ENCODE results near the gene CLPTM1L. TPM values are rescaled to one million over a fixed set of nuclear protein-coding genes. Genes with fewer than 3 reads are reported as not detected.

Gene CLPTM1L
- total RNA-seq, 2 experiments from 2014 or later, result 395 TPM

DNA sequence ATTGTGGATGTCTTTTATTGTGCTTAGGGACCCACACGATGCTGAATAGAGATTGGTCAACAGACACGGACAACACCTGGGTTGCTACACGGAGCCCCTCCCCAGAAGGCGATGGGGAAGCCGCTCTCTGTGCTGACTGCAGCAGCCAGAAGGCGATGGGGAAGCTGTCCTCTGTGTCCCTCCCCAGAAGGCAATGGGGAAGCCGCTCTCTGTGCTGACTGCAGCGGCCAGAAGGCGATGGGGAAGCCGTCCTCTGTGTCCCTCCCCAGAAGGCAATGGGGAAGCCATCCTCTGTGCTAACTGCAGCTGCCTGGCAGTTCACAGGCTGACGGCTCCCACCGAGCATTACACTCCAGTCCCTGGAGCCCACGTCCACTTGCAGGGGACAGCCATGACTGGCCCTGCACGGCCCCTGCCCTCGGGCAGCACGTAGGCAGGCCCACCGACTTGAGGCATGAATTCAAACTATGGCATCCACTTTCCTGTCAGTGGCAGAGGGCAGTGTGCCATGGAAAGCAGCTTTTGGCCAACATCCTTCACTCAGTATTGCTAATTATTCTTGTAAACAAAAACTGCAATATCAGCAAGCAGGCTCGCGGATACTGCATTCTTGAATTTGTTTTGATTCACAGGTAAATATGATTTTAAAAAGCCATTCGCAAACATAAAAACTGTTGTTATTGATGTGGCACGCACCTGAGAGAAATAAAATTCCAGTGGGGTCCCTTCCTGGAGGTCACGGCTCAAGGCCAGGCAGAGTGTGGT, 48.1 kb upstream of the CLPTM1L start:
- TF ChIP-seq EZH2phosphoT487 (IDR thresholded peaks at IDR 0.05; ENCODE audit: borderline replicate concordance, low read depth, low read length), result no peak
- TF ChIP-seq, protein P1, sequence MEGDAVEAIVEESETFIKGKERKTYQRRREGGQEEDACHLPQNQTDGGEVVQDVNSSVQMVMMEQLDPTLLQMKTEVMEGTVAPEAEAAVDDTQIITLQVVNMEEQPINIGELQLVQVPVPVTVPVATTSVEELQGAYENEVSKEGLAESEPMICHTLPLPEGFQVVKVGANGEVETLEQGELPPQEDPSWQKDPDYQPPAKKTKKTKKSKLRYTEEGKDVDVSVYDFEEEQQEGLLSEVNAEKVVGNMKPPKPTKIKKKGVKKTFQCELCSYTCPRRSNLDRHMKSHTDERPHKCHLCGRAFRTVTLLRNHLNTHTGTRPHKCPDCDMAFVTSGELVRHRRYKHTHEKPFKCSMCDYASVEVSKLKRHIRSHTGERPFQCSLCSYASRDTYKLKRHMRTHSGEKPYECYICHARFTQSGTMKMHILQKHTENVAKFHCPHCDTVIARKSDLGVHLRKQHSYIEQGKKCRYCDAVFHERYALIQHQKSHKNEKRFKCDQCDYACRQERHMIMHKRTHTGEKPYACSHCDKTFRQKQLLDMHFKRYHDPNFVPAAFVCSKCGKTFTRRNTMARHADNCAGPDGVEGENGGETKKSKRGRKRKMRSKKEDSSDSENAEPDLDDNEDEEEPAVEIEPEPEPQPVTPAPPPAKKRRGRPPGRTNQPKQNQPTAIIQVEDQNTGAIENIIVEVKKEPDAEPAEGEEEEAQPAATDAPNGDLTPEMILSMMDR (conservative IDR thresholded peaks at IDR 0.05; ENCODE audit: low read length), result no peak
- Histone ChIP-seq H3K4me1 (ENCODE audit: insufficient read depth, low read length, poor library complexity, severe bottlenecking) (no peaks in the 10 kb centered on the region), H3K4me3 (ENCODE audit: low read depth, low read length, poor library complexity, severe bottlenecking) (no peak overlapping the region), H3K9me3 (ENCODE audit: low read length) (no peaks in the 10 kb centered on the region), H3K4me2 (ENCODE audit: low read length) (no peak overlapping the region), H3K9me2 (ENCODE audit: insufficient read depth, low read length) (no peaks in the 10 kb centered on the region), H4K20me1 (ENCODE audit: insufficient read depth, low read length) (no peaks in the 10 kb centered on the region), H2AFZ (ENCODE audit: low read length) (no peak overlapping the region), H3K79me2 (ENCODE audit: insufficient read depth, low read depth, low read length) (no peaks in the 10 kb centered on the region), H3K36me3 (ENCODE audit: insufficient read depth, low read length) (no peaks in the 10 kb centered on the region), H3K27ac (ENCODE audit: low read depth, low read length, poor library complexity, severe bottlenecking) (no peak overlapping the region)
- ChIA-PET CTCF (ENCODE audit: unreplicated experiment) (no interaction called here), POLR2A (no interaction called here)
- intact Hi-C loops (cut with micrococcal nuclease; ENCODE audit: unreplicated experiment), result no loop called here
- BruUV-seq (replicated peaks), result no TSS peak
- no peak for DNase-seq (ENCODE audit: low spot score)

DNA sequence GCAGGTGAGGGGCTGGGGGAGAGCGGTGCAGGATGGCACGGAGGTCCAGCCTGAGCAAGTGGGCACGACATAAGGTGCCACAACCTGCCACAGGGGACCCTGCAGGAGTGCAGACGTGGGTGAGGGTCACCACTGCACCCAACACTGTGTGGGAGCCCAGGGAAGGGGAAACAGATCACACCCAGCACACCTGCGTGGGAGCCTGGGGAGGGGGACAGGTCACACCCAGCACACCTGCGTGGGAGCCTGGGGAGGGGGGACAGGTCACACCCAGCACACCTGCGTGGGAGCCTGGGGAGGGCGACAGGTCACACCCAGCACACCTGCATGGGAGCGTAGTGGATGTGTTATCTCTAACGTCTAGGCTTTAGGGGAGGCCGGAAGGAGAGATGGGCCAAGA, 47.4 kb upstream of the CLPTM1L start:
- intact Hi-C loops (cut with micrococcal nuclease; ENCODE audit: unreplicated experiment), result no loop called here
- no peaks in the 10 kb centered on the region for H3K9me3 ChIP-seq (ENCODE audit: low read length)
- H3K27ac ChIP-seq (ENCODE audit: low read depth, low read length, poor library complexity, severe bottlenecking), result no peak overlapping the region
- no peak for DNase-seq (ENCODE audit: low spot score)
- no peak overlapping the region for H2AFZ ChIP-seq (ENCODE audit: low read length)
- no peaks in the 10 kb centered on the region for H3K9me2 ChIP-seq (ENCODE audit: insufficient read depth, low read length)
- H3K4me2 ChIP-seq (ENCODE audit: low read length), result no peak overlapping the region
- CTCF ChIA-PET (ENCODE audit: unreplicated experiment), result no interaction called here
- no TSS peak for BruUV-seq (replicated peaks)
- H3K36me3 ChIP-seq (ENCODE audit: insufficient read depth, low read length), result no peaks in the 10 kb centered on the region
- no peak overlapping the region for H3K4me3 ChIP-seq (ENCODE audit: low read depth, low read length, poor library complexity, severe bottlenecking)
- TF ChIP-seq EZH2phosphoT487 (IDR thresholded peaks at IDR 0.05; ENCODE audit: borderline replicate concordance, low read depth, low read length), result no peak
- TF ChIP-seq, protein P1 (conservative IDR thresholded peaks at IDR 0.05; ENCODE audit: low read length), result no peak
- no peaks in the 10 kb centered on the region for H3K4me1 ChIP-seq (ENCODE audit: insufficient read depth, low read length, poor library complexity, severe bottlenecking)
- POLR2A ChIA-PET, result no interaction called here
- H3K79me2 ChIP-seq (ENCODE audit: insufficient read depth, low read depth, low read length), result no peaks in the 10 kb centered on the region
- H4K20me1 ChIP-seq (ENCODE audit: insufficient read depth, low read length), result no peaks in the 10 kb centered on the region

DNA sequence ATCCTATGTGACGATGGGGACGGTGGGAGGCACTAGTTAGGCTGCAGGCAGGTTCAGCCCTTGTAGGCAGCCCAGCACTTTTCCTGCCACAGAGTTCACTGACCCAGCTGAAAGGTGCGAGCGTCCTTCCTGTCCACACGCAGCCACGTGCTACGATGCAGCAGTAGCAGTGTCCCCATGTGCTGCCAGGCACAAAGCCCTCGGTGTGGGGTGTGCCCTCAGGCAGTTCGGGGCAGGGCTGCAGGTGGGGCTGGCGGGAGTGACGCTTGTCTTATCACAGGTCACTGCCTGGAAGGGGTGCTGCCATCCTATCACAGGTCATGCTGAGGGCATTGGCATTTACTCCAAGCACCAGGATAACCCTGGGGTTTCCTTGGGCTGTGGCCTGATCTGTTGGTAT, 46.8 kb upstream of the CLPTM1L start:
- H3K4me2 ChIP-seq (ENCODE audit: low read length), result no peak overlapping the region
- intact Hi-C loops (cut with micrococcal nuclease; ENCODE audit: unreplicated experiment), result no loop called here
- ChIA-PET POLR2A (no interaction called here), CTCF (ENCODE audit: unreplicated experiment) (no interaction called here)
- H2AFZ ChIP-seq (ENCODE audit: low read length), result no peak overlapping the region
- no TSS peak for BruUV-seq (replicated peaks)
- H3K4me1 ChIP-seq (ENCODE audit: insufficient read depth, low read length, poor library complexity, severe bottlenecking), result peaks cover 5% of the 10 kb centered on the region
- no peaks in the 10 kb centered on the region for H3K36me3 ChIP-seq (ENCODE audit: insufficient read depth, low read length)
- H3K9me2 ChIP-seq (ENCODE audit: insufficient read depth, low read length), result no peaks in the 10 kb centered on the region
- DNase-seq (ENCODE audit: low spot score), result no peak
- no peaks in the 10 kb centered on the region for H3K79me2 ChIP-seq (ENCODE audit: insufficient read depth, low read depth, low read length)
- no peaks in the 10 kb centered on the region for H4K20me1 ChIP-seq (ENCODE audit: insufficient read depth, low read length)
- H3K27ac ChIP-seq (ENCODE audit: low read depth, low read length, poor library complexity, severe bottlenecking), result no peak overlapping the region
- TF ChIP-seq, protein P1 (conservative IDR thresholded peaks at IDR 0.05; ENCODE audit: low read length), result no peak
- TF ChIP-seq EZH2phosphoT487 (IDR thresholded peaks at IDR 0.05; ENCODE audit: borderline replicate concordance, low read depth, low read length), result no peak
- H3K9me3 ChIP-seq (ENCODE audit: low read length), result no peaks in the 10 kb centered on the region
- no peak overlapping the region for H3K4me3 ChIP-seq (ENCODE audit: low read depth, low read length, poor library complexity, severe bottlenecking)
